Renal cortex interstitium (tissue), 11 donors: ENCODE measurements around the gene GRB10. TPM values are rescaled to one million over a fixed set of nuclear protein-coding genes. Genes with fewer than 3 reads are reported as not detected.

Experiments
- DNase-seq, 11 donors: peaks; one replicate each; pipeline ENCODE4 v3.0.0-alpha.2; 2013; ENCODE audit warnings: low read depth in 9 of 11, low spot score in 4 of 11; ENCODE audit errors: extremely low read depth in 1 of 11
- polyA plus RNA-seq, 3 donors: library from polyadenylated mRNA; unstranded; fragments of 120-200 nt; gene quantifications; one replicate each; pipeline ENCODE4 v1.2.1, GENCODE V29; 2013; ENCODE audit not compliant: insufficient read length in 3 of 3

Gene GRB10
- polyA plus RNA-seq, 3 donors: 33.6 to 43.5 (median 38.9) TPM

- no peak for DNase-seq
Observed at GRCh38 chr7:50612704-50613103, 170.0 kb downstream of the GRB10 start.

- no peak for DNase-seq
Observed at GRCh38 chr7:50610521-50611277, 172.0 kb downstream of the GRB10 start.

- DNase-seq: no peak
Observed at GRCh38 chr7:50608196-50608906, 174.3 kb downstream of the GRB10 start.

- no peak for DNase-seq
Observed at GRCh38 chr7:50607524-50608125, 175.1 kb downstream of the GRB10 start.

GRCh38 chr7:50605059-50605458 is 177.6 kb downstream of the GRB10 start:
- no peak for DNase-seq

GRCh38 chr7:50603287-50603686 is 179.4 kb downstream of the GRB10 start:
- DNase-seq: no peak

- DNase-seq: no peak
Observed at GRCh38 chr7:50599385-50599784, 183.3 kb downstream of the GRB10 start.

GRCh38 chr7:50598460-50599343 is 184.0 kb downstream of the GRB10 start:
- DNase-seq: no peak

- no peak for DNase-seq
Observed at GRCh38 chr7:50596484-50596883, 186.2 kb downstream of the GRB10 start.

GRCh38 chr7:50595491-50596102 is 187.1 kb downstream of the GRB10 start:
- no peak for DNase-seq

- no peak for DNase-seq
Observed at GRCh38 chr7:50594734-50595485, 187.8 kb downstream of the GRB10 start.

- no peak for DNase-seq
Observed at GRCh38 chr7:50594136-50594535, 188.6 kb downstream of the GRB10 start.

- no peak for DNase-seq
Observed at GRCh38 chr7:50592940-50593339, 189.8 kb downstream of the GRB10 start.

GRCh38 chr7:50591480-50592438 is 190.9 kb downstream of the GRB10 start:
- DNase-seq: no peak

GRCh38 chr7:50591098-50591479 is 191.6 kb downstream of the GRB10 start:
- DNase-seq: no peak

GRCh38 chr7:50590535-50590934 is 192.2 kb downstream of the GRB10 start:
- DNase-seq: no peak

- no peak for DNase-seq
Observed at GRCh38 chr7:50589364-50589763, 193.3 kb downstream of the GRB10 start.
